SK-N-SH treated with all-trans-retinoic acid at 6 μM for 48 hours (cell line): ENCODE data around the gene PABPC1L.

Experiments used
- CSDC2 ChIP-seq: fragments of 250-450 bp; sonication (Bioruptor Pico); IDR thresholded peaks from 2 replicates; pipeline ENCODE4 v1.5.0; 2020; ENCODE audit warnings: mild to moderate bottlenecking, moderate library complexity
- ESRRG ChIP-seq: fragments of 250-450 bp; sonication (Bioruptor Pico); IDR thresholded peaks from 2 replicates; pipeline ENCODE4 v1.6.1; 2021; ENCODE audit warnings: mild to moderate bottlenecking
- ISL1 ChIP-seq: fragments of 250-450 bp; sonication (Bioruptor Pico); IDR thresholded peaks from 2 replicates; pipeline ENCODE4 v2.1.2; 2022; ENCODE audit warnings: mild to moderate bottlenecking, moderate library complexity
- OSR1 ChIP-seq: fragments of 250-450 bp; sonication (Bioruptor Pico); IDR thresholded peaks from 2 replicates; pipeline ENCODE4 v1.8.0; 2022; ENCODE audit warnings: moderate library complexity, mild to moderate bottlenecking, inconsistent platforms
- TOX ChIP-seq: fragments of 250-450 bp; sonication (Bioruptor Pico); IDR thresholded peaks from 2 replicates; pipeline ENCODE4 v1.8.0; 2021; ENCODE audit warnings: mild to moderate bottlenecking, moderate library complexity, borderline replicate concordance
- ZFP3 ChIP-seq: fragments of 250-450 bp; sonication (Bioruptor Pico); IDR thresholded peaks from 2 replicates; pipeline ENCODE4 v1.5.0; 2020; ENCODE audit warnings: mild to moderate bottlenecking, moderate library complexity
- ZFP30 ChIP-seq: fragments of 450-650 bp; formaldehyde crosslinking; IDR thresholded peaks from 2 replicates; pipeline ENCODE4 v1.5.0; 2022; ENCODE audit warnings: mild to moderate bottlenecking, moderate library complexity
- TF ChIP-seq, protein P1 (sequence below): fragments of 250-450 bp; sonication (Bioruptor Pico); IDR thresholded peaks from 2 replicates; pipeline ENCODE4 v1.5.1; 2021; ENCODE audit warnings: mild to moderate bottlenecking, moderate library complexity
- TF ChIP-seq, protein P2 (sequence below): fragments of 250-450 bp; sonication (Bioruptor Pico); IDR thresholded peaks from 2 replicates; pipeline ENCODE4 v1.8.0; 2021; ENCODE audit warnings: low read depth, mild to moderate bottlenecking, moderate library complexity, borderline replicate concordance
- TF ChIP-seq, protein P3 (sequence below): fragments of 250-450 bp; sonication (Bioruptor Pico); IDR thresholded peaks from 2 replicates; pipeline ENCODE4 v1.8.0; 2020; ENCODE audit warnings: mild to moderate bottlenecking, moderate library complexity, borderline replicate concordance
- TF ChIP-seq, protein P4 (sequence below): fragments of 250-450 bp; sonication (Bioruptor Pico); IDR thresholded peaks from 2 replicates; pipeline ENCODE4 v1.5.0; 2020; ENCODE audit warnings: mild to moderate bottlenecking, moderate library complexity

DNA sequence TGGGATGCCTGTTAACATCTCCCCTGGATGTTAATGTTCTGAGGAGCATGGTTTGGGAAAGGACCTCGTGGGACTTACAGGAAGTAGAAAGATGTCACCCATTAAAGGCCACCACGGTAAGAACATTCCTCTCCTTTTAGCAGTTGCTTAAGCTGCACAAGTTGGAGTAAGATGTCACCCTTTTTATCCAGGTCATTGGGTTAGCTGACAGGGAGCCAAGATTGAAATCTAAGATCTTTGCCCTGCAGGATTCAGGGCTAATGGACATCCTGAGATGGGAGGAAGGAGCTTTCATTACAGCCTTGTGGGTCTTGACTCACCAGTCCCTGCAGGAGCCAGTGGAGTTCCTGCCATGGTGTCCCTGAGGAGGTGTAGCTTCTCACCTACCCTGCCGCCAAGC lies 22.1 kb downstream of the PABPC1L start:
- TF ChIP-seq, protein P1, sequence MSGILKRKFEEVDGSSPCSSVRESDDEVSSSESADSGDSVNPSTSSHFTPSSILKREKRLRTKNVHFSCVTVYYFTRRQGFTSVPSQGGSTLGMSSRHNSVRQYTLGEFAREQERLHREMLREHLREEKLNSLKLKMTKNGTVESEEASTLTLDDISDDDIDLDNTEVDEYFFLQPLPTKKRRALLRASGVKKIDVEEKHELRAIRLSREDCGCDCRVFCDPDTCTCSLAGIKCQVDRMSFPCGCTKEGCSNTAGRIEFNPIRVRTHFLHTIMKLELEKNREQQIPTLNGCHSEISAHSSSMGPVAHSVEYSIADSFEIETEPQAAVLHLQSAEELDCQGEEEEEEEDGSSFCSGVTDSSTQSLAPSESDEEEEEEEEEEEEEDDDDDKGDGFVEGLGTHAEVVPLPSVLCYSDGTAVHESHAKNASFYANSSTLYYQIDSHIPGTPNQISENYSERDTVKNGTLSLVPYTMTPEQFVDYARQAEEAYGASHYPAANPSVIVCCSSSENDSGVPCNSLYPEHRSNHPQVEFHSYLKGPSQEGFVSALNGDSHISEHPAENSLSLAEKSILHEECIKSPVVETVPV (CRISPR knock-in tag) = no peak
- no peak for TF ChIP-seq ZFP3 (CRISPR knock-in tag)
- TF ChIP-seq, protein P2, sequence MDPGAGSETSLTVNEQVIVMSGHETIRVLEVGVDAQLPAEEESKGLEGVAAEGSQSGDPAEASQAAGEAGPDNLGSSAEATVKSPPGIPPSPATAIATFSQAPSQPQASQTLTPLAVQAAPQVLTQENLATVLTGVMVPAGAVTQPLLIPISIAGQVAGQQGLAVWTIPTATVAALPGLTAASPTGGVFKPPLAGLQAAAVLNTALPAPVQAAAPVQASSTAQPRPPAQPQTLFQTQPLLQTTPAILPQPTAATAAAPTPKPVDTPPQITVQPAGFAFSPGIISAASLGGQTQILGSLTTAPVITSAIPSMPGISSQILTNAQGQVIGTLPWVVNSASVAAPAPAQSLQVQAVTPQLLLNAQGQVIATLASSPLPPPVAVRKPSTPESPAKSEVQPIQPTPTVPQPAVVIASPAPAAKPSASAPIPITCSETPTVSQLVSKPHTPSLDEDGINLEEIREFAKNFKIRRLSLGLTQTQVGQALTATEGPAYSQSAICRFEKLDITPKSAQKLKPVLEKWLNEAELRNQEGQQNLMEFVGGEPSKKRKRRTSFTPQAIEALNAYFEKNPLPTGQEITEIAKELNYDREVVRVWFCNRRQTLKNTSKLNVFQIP (CRISPR knock-in tag) = no peak
- no peak for TF ChIP-seq ISL1 (CRISPR knock-in tag)
- no peak for TF ChIP-seq ESRRG
- TF ChIP-seq, protein P3, sequence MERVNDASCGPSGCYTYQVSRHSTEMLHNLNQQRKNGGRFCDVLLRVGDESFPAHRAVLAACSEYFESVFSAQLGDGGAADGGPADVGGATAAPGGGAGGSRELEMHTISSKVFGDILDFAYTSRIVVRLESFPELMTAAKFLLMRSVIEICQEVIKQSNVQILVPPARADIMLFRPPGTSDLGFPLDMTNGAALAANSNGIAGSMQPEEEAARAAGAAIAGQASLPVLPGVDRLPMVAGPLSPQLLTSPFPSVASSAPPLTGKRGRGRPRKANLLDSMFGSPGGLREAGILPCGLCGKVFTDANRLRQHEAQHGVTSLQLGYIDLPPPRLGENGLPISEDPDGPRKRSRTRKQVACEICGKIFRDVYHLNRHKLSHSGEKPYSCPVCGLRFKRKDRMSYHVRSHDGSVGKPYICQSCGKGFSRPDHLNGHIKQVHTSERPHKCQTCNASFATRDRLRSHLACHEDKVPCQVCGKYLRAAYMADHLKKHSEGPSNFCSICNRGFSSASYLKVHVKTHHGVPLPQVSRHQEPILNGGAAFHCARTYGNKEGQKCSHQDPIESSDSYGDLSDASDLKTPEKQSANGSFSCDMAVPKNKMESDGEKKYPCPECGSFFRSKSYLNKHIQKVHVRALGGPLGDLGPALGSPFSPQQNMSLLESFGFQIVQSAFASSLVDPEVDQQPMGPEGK = no peak
- no peak for TF ChIP-seq CSDC2 (CRISPR knock-in tag)
- TF ChIP-seq TOX (CRISPR knock-in tag) = no peak
- TF ChIP-seq ZFP30 (CRISPR knock-in tag) = no peak
- TF ChIP-seq OSR1 = no peak
- TF ChIP-seq, protein P4, sequence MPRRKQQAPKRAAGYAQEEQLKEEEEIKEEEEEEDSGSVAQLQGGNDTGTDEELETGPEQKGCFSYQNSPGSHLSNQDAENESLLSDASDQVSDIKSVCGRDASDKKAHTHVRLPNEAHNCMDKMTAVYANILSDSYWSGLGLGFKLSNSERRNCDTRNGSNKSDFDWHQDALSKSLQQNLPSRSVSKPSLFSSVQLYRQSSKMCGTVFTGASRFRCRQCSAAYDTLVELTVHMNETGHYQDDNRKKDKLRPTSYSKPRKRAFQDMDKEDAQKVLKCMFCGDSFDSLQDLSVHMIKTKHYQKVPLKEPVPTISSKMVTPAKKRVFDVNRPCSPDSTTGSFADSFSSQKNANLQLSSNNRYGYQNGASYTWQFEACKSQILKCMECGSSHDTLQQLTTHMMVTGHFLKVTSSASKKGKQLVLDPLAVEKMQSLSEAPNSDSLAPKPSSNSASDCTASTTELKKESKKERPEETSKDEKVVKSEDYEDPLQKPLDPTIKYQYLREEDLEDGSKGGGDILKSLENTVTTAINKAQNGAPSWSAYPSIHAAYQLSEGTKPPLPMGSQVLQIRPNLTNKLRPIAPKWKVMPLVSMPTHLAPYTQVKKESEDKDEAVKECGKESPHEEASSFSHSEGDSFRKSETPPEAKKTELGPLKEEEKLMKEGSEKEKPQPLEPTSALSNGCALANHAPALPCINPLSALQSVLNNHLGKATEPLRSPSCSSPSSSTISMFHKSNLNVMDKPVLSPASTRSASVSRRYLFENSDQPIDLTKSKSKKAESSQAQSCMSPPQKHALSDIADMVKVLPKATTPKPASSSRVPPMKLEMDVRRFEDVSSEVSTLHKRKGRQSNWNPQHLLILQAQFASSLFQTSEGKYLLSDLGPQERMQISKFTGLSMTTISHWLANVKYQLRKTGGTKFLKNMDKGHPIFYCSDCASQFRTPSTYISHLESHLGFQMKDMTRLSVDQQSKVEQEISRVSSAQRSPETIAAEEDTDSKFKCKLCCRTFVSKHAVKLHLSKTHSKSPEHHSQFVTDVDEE (CRISPR knock-in tag) = no peak
